Femur (tissue), 1 donor: ENCODE data around the gene COA1.
A peak's percentile ranks its signal among the peaks of the same experiment; 100 is the strongest.
"Not testable (repeated sequence)": the region's sequence is repeated elsewhere in the genome, so short reads cannot be mapped to it uniquely, and the experiment has no call there.

Source experiments
- DNase-seq: peaks from one replicate; pipeline ENCODE4 v3.0.0-alpha.2; 2017

The COA1 gene

DNA sequence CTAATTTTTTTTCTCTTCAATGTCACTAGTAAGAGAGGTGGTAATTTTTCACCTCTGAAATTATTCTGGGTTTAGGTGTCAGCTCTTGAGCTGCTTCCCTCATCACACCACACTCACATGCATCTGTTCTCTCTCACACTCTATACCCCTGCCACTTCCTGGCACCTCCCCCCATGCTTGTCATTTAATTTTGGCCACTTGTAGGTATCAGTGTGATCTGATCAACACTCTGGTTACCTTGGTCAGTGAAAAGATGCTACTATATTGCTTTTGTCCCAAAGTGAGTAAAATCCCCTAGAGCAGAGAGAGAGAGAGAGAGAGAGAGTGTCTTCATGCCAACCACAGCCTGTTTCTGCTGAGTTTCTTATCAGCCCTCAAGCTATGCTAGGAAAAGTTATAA lies 103.9 kb downstream of the COA1 start:
- no peak for DNase-seq

DNA sequence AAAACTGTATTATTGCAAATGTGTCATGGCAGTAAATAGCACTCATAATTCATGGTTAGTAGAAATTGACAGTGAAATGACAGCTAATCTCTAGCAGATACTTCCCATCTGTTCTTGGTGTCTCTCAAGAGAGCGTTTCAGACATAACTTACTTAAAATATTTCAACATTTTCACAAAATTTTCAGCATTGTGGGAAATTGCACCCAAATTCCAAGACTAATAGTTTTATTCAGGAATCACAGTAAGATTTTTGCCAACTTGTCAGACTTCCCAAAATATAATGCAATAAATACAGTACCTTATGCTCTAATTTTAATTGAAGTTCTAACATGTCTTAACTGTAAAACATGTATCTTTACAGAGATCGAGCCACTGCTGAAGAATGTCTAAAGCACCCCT lies 105.2 kb downstream of the COA1 start:
- DNase-seq = no peak

DNA sequence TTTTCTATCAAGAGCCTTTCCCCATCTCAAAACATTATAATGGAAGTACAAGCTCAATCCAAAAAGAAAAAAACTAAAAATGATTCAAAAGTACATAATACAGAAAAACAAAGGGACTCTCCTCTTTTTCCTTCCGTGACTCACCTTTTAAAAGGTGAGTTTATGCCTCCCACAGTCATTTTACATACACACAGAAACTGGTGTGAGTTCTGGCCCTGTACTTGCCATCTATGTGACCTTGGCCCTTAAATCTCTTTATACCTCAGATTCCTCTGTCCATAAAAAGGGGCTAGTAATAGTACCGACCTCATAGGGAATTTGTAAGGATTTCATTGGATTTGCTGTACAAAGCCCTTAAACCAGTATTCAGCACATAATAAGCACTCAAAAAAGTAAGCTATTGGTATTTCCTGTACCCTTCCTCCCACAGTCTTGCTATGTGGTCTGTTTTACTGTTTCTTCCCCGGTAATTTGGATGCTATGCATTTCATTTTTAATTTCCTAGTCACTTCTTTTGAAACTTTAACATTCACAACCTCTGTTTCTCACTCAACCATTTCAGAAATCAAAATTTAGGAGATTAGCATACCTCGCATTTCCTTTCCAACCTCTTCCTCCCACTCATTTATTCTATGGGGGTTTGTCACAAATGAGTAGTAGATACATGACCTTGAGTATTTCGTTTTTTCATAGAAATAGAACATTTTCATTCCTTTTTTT lies 107.4 kb downstream of the COA1 start:
- DNase-seq = no peak

DNA sequence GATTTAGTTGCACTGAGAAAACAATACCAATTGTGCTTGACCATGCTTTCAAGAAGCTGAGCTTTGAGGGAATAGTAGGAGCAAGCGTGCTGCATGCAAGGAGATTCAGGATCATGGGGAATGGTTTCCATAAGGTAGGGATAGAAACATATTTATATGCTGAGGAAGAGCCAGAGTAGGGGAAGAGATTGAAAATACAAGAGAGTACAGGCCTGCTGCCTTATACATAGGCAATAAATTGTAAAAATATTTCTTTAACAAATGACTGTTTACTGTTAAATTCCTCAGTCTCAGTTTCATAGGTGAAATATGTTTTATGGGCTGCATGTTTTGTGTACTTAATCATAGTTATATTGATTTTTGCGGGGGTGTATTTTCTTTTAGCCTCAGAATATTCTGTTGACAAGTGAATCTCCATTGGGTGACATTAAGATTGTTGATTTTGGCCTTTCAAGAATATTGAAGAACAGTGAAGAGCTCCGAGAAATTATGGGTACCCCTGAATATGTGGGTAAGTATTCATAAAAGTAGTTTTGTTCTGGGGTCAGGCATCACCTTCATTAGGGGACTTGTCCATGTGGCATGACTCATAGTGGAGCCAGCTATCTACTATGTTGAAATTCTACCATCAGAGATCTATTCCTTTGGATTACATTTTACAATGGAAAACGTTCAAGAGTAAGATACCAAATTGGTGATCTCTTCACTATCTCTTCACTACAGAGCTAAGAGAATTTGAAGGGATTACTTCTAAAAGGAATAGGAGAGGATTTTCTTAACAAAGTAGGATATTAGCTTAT lies 109.9 kb downstream of the COA1 start:
- DNase-seq = no peak

DNA sequence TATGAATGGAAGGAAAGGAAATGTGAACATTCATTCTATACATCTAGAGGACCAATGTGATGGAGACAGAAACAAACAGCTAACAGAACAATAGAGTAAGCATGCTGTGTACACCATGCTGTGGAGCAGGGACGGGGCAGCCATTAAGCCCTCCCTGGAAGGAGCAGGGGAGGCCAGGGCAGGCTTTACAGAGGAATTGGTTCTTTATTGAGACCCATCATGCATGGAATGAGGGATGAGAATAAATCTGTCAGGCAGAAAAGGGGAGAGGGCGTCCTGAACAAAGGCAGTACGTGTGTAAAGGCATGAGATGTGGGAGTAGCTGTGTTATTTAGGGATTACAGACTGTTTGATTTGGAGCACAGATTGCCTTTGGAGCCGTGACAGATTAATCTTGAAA lies 111.2 kb downstream of the COA1 start:
- no peak for DNase-seq

DNA sequence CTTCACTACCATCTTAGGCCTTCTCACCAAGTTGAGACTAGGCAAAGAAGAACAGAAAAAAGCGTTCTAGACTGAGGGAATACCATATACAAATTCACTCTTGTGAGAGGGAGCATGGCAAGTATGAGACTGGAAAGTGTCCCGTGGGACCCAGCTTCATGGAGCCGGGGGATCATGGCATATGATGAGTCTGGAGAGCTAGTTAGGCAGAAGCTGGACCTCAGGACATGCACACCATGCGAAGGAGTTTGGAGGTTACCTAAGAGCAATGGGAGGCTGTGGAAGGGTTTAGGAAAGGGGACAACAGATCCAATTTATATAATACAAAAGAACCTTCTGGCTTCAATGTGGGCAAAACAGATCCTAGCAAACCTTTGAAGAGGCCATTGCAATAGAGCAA lies 112.3 kb downstream of the COA1 start:
- no peak for DNase-seq

DNA sequence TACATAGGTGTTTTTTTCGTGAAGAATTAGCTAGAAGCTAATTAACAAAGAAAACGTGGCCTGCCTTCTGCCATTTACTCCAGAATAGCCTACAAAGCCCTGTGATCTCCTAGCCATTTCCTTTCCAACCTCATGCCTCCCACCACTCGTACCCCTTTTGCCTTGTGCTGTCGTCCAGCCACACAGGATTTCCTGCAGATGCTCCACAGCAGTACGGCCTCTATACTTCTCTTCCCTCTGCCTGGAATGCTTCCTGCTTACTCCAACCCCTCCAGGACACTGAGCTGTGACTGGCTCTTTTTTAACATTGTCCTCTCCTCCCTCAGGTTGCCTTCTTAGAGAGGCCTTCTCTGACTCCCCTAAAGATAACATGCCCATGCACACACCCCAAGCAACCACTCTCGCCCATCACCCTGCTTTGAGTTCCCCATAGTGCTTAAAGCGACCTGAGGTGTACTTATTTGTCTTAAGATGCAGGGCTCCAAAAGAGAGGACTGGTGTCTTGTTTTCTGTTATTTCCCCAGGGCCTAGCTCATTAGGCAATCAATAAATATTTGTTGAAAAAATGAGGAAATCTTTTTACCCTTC lies 113.7 kb downstream of the COA1 start:
- DNase-seq = no peak

DNA sequence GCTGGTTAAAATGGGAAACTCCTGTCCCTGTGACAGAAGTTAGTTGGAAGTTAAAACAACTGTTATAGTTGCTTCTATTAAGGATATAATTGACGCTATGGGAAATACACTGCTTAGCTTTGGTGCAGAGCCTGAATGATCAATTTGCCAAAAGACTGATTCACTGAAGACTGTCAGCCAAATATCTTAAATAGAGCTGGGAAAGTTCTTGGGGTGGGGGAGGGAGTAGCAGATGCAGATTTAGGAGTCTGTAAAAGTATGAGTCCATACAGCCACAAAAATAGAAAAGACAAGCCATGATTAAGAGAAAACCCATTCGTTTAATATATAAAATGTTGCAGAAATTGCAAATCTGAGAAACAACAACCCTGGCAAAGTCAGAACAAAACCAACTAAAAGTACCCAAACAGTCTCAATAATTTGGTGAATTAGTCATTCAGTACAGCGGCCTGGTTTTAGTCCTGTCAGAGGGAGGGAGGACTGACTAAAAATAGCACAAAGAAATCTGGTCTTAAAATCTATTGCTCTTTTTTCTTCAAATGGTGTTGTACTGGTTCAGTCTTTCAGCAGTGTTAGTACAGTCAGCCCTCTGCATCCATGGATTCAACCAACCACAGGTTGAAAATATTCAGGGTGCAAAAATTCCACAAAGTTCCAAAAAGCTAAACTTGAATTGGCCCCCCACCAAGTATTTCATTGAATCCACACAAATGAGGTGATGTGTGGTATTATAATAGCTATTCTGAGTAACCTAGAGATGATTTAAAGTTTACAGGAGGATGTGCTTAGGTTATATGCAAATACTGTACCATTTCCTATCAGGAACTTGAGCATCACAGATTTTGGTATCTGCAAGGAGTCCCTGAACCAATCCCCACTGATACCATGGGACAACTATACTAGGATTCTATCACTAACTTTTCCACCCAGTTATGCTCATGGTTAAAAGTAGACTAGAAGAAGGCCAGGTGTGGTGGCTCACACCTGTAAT lies 116.4 kb downstream of the COA1 start:
- peak; percentile 37 for DNase-seq

DNA sequence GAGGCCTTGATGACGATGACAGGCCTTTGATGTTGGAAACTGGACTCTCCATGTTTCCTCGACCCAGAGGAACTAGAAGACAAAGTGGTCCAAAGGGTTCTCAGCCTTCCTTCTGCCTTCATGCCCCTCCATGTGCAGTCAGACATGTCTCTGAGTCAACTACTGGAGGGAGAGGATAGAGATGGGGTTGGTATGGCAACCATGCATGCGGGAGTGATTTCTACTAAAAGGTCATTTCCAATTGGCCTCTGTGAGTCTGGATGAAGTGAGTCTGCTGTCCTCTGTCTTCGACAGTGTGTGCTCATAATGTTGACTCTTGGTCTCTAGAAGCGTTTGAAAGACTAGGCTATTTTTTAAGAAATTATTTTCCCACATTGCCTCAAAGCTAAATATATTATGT lies 117.2 kb downstream of the COA1 start:
- no peak for DNase-seq

DNA sequence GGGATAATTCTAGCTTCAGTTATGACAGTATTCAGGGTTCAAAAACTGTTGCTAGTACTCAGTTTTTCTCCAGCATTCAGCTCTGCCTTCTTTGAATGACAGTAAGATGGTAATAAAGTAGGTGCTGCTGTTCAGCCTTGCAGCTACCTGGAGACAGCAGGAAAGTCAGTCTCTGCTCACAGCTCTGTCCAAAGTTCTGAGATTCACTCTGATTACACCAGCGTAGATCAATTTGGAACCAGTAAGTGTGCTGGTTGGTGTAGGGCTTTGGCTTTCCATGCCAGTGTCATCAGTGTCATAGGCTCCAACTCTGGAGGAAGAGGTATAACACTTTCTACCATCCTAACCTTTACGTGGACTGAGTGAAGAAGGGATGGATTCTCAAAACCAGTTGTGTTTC lies 120.2 kb downstream of the COA1 start:
- DNase-seq = no peak

DNA sequence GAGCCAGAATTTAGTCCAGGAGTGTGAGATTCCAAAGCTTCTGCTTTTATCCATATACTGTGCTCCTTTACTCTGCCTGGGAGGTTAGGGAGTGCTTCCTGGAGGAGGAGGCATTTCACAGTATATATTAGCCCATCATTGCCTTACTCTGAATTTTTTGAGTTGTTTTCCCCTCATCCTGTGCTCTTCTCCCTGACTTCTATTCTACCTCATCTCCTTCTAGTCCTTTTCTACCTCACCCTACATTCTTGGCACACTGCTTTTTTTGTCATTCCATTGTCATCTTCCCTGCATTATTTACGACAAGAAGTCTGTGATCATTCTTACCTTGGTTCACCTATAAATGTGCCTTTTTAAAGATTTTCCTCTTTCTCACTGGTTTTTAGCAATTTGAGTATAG lies 125.1 kb downstream of the COA1 start:
- no peak for DNase-seq

DNA sequence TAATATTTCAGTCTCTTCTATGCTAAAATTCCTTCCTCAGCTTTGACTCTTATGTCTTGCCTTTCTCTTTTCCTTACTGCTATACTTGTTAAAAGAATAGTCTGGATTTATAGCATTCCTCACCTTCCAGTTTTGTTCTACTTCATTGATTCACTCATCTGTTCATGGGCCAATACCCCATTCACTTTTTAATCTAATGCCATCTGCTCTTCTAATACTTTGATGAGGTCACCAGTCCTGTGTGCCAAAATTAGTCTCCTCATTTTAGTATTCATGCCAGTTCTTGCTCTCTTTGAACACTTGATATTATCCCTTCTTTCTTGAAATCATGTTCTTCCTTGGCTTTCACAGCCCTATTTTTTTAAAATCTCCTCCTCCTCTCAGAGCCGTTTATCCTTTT lies 127.1 kb downstream of the COA1 start:
- DNase-seq = no peak

DNA sequence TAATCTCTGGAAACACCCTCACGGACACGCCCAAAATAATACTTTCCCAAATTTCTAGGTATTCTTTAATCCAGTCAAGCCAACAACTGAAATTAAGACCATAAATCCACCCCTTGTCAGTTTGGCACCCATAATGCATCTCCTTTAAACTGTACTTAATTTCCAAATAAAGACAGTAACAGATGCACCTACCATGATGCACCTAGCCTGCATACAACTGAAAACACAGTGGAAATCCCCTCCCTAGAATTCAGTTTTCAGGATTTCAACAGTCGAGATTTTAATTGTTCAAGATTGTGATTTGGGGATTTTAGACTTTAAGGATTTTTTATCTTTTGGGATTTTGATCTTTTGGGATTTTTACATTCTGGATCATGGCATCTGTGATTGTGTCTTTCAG lies 129.3 kb downstream of the COA1 start:
- DNase-seq = no peak

DNA sequence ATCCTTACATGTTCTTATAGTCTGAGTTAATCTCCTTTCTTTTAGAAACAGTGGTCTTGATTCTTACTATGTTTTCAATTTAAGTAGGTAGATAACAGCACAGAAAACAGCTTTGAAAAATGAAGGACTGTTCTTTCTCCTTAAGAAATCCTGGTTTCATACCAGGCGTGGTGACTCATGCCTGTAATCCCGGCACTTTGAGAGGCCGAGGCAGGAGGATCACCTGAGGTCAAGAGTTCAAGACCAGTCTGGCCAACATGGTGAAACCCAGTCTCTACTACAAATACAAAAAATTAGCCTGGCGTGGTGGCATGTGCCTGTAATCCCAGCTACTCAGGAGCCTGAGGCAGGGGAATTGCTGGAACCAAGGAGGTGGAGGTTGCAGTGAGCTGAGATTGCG lies 132.9 kb downstream of the COA1 start:
- DNase-seq = not testable (repeated sequence)

DNA sequence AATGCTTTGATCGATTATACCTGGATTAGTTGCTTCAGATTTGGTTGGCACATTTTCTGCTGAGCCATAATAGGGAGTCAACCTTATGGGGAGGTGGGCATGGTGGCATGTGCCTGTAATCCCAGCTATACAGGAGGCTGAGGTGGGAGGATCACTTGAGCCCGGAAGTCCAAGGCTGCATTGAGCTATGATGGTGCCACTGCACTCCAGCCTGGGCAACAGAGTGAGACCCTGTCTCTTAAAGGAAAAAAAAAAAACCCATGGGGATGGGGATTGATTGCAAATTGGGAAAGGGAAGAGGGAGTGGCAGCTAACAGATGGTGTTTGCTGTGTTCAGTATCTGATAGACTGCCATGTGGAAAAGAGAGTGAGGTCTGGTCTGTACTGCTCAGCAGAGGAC lies 135.3 kb downstream of the COA1 start:
- no peak for DNase-seq

DNA sequence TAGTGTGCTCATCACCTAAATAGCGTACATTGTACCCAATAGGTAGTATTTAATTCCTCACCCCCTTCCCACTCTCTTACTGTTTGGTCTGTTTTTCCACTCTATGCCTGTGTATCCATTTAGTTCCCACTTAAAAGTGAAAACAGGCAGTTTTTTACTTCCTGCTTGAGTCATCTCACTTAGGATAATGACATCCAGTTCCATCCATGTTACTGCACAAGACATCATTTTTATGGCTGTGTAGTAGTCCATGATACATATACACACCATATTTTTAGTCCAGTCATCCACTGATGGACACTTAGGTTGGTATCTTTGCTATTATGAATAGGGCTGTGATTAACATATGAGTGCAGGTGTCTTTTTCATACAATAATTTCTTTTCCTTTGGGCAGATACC lies 136.3 kb downstream of the COA1 start:
- no peak for DNase-seq

DNA sequence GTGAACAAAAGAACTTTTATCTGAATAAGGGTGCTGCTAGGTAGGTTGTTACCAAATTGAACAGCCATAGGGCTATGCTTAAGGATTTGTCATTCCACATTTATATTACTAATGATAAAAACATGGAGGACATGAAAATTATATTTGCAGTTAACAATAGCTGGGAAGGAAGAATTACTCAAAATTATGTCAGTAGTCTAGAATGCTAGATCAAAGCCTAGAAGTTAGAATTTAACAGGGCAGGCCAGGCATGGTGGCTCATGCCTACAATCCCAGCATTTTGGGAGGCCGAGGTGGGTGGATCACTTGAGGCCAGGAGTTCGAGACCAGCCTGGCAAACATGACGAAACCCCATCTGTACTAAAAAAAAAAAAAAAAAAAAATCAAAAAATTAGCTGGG lies 137.0 kb downstream of the COA1 start:
- no peak for DNase-seq

DNA sequence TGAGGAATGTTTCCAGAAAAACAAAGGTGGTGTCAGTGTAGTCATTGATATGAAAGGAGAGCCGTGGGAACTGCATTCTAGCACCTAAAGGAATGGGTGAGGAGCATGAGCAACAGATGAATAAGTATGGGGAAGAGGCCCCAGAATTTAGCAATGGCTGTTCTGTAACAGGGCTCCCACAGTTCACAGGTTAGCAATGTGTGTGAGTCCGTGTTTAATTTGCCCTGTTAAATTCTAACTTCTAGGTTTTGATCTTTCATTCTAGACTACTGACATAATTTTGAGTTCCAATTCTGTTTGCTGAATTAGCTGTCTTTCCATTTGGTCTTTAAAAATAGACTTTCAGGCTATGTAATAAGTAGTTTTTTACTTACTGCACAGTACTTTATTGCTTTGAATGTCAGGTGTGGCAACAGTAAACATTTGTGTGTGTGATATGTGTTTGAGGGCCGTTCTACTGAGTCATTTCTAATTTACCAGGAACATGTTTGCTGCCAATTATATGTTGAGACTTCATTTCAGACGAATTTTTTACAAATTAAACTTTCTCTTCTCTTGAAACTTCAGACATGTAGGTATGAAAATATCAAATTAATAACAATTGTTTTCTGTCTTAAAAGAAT lies 137.7 kb downstream of the COA1 start:
- no peak for DNase-seq

DNA sequence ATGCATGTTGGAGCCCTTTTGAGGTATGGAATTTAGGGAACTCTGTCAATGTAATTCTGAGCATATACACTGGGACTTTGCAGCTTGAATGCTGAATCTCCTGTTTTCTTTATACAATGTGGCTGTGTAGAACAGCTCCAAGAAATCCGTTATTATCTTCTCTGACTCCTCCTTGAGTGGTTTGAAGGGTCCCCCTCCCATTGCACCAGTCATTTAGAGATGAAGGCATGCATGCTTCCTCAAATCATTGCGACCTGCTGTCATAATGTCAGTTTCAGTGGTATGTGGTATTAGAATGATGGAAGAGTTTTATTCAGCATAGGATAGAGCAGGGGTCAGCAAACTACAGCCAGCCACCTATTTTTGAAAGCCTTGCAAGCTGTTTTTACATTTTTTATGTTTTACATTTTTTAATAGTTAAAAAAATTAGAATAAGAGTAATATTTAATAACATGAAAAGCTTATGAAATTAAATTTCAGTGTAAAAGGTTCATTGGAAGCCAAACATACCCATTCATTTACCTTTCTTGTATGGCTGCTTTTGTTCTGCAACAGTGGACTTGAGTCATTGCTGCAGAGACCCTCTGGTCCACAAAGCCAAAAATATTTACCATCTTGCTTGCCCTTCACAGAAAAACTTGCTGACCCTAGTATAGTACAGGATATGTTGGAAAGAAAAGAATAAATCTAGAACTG lies 138.3 kb downstream of the COA1 start:
- no peak for DNase-seq

DNA sequence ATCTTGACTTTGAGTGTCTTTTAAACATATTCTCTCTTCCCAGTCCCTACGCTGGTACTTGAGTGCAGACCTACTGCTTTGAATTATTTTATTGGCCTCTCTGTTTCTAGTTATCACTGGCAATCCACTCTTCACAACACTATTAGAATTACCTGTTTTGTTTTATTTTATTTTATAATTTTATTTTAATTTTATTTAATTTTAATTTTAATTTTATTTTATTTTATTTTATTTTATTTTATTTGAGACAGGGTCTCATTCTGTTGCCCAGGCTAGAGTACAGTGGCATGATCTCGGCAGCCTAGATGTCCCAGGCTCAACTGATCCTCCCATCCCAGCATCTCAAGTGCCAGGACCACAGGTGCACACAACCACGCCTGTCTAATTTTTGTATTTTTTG lies 139.6 kb downstream of the COA1 start:
- no peak for DNase-seq
